Panc1 (cell line): ENCODE results near the gene TMC3. TPM values are rescaled to one million over a fixed set of nuclear protein-coding genes. Genes with fewer than 3 reads are reported as not detected.

Source experiments
- ATAC-seq: fragments of 200-7000 bp; cut with Tn5 transposase; 2 replicates; pipeline ENCODE4 v1.9.1; 2020; ENCODE audit warnings: mild to moderate bottlenecking, moderate library complexity
- BruUV-seq: library from RNA; stranded (reverse); fragments of 400-500 nt; replicated peaks from 2 replicates; lab custom pipeline; 2021; lab: Mats Ljungman, UMichigan
- CTCF ChIA-PET: fragments of 300-600 bp; sonication (Branson Sonifier 250); formaldehyde crosslinking; loops from one replicate; lab custom pipeline; 2022; ENCODE audit warnings: antibody characterized with exemption; lab: Charles Lee
- POLR2A ChIA-PET: fragments of 300-600 bp; sonication (Branson Sonifier 250); formaldehyde crosslinking; loops from one replicate; lab custom pipeline; 2022; ENCODE audit warnings: antibody characterized with exemption; lab: Charles Lee
- DNase-seq: peaks from one replicate; pipeline ENCODE4 v3.0.0-alpha.2; 2010; ENCODE audit warnings: low read depth, low spot score
- H3K27ac ChIP-seq: 2 replicates; pipeline ENCODE4 v1.5.1; 2011; ENCODE audit warnings: mild to moderate bottlenecking, low read length, inconsistent platforms
- H3K27me3 ChIP-seq: fragments of 200-500 bp; sonication (Bioruptor generic); 2 replicates; pipeline ENCODE4 v1.6.0; 2014; ENCODE audit warnings: low read length, inconsistent platforms; ENCODE audit not compliant: control insufficient read depth, insufficient read depth
- H3K36me3 ChIP-seq: fragments of 200-500 bp; sonication (Bioruptor generic); 2 replicates; pipeline ENCODE4 v1.5.1; 2014; ENCODE audit warnings: inconsistent platforms, mild to moderate bottlenecking, low read length, moderate library complexity; ENCODE audit not compliant: control insufficient read depth, insufficient read depth
- H3K4me1 ChIP-seq: 2 replicates; pipeline ENCODE4 v1.5.1; 2011; ENCODE audit warnings: inconsistent platforms, mild to moderate bottlenecking, low read length, moderate library complexity; ENCODE audit not compliant: control insufficient read depth, insufficient read depth
- H3K4me3 ChIP-seq, 2 experiments: 2 replicates each; pipeline ENCODE4 v1.5.1; 2011 to 2012; ENCODE audit warnings: low read depth in 2 of 2, low read length in 2 of 2, mild to moderate bottlenecking in 2 of 2, inconsistent platforms in 1 of 2, moderate library complexity in 1 of 2
- H3K9me3 ChIP-seq: fragments of 200-500 bp; sonication (Bioruptor generic); 2 replicates; pipeline ENCODE4 v1.5.1; 2014; ENCODE audit warnings: low read depth, mild to moderate bottlenecking, inconsistent platforms, low read length, moderate library complexity; ENCODE audit not compliant: control insufficient read depth, insufficient read depth
- CTCF ChIP-seq: fragments of 450-650 bp; IDR thresholded peaks from 2 replicates; pipeline ENCODE4 v1.5.1; 2017; ENCODE audit warnings: mild to moderate bottlenecking
- POLR2AphosphoS5 ChIP-seq: IDR thresholded peaks from 2 replicates; pipeline ENCODE4 v1.6.1; 2012; ENCODE audit warnings: mild to moderate bottlenecking, low read depth, low read length, moderate library complexity
- REST ChIP-seq, 2 experiments: IDR thresholded peaks; 2 replicates each; pipeline ENCODE4 v1.6.1; 2011 to 2012; ENCODE audit warnings: low read depth in 2 of 2, control low read depth in 1 of 2, low read length in 1 of 2, mild to moderate bottlenecking in 1 of 2, moderate library complexity in 1 of 2; ENCODE audit not compliant: insufficient read depth in 1 of 2
- SIN3A ChIP-seq: IDR thresholded peaks from 2 replicates; pipeline ENCODE4 v1.6.1; 2012; ENCODE audit warnings: low read depth, mild to moderate bottlenecking, low read length, moderate library complexity, borderline replicate concordance; ENCODE audit not compliant: insufficient read depth
- TCF7L2 ChIP-seq: IDR thresholded peaks from 2 replicates; pipeline ENCODE4 v1.6.1; 2011; ENCODE audit warnings: mild to moderate bottlenecking, low read depth, low read length, inconsistent platforms
- in situ Hi-C: cut with HindIII; loops from 2 replicates; pipeline ENCODE4 v1.10.0; 2016; ENCODE audit warnings: low sequenced_read_pairs, low pct_unique_long_range_greater_than_20kb
- intact Hi-C: fragments of 100-400 bp; cut with micrococcal nuclease; formaldehyde crosslinking; loops from one replicate; pipeline ENCODE4 v1.10.0; 2022; ENCODE audit not compliant: unreplicated experiment
- total RNA-seq: library from RNA; stranded (reverse); gene quantifications from one replicate; pipeline ENCODE4 v1.2.1, GENCODE V29; 2021; ENCODE audit not compliant: unreplicated experiment

TMC3 gene
- total RNA-seq, 1 experiment from 2014 or later: not detected

- peaks cover 14% of the 10 kb centered on the region for H3K27me3 ChIP-seq
- H3K9me3 ChIP-seq: no peaks in the 10 kb centered on the region
- TF ChIP-seq CTCF (no peak), REST (IDR thresholded peaks at IDR 0.05; ENCODE audit: insufficient read depth in 1 of 2, low read depth in 2 of 2, low read length in 1 of 2) (no peak), POLR2AphosphoS5 (no peak), SIN3A (no peak)
- ChIA-PET POLR2A (no interaction called here), CTCF (no interaction called here)
- H3K27ac ChIP-seq: no peak overlapping the region
- no peaks in the 10 kb centered on the region for H3K36me3 ChIP-seq
- intact Hi-C loops (no loop called here), in situ Hi-C loops (no loop called here)
- ATAC-seq: no peak
- DNase-seq: no peak
- no TSS peak for BruUV-seq
- peaks cover 5% of the 10 kb centered on the region; the same call in 1 of the 2 replicates for H3K4me1 ChIP-seq
- no peak overlapping the region for H3K4me3 ChIP-seq
Measured at GRCh38 chr15:81339851-81340250, 34.2 kb downstream of the TMC3 start.

GRCh38 chr15:81339321-81339720, 34.7 kb downstream of the TMC3 start:
- ChIA-PET POLR2A (no interaction called here), CTCF (interaction anchor here (0.5 kb wide), 1 partner anchor 49 kb away, joined by 3 read pairs; no protein-coding TSS in a partner anchor)
- intact Hi-C loops (no loop called here), in situ Hi-C loops (no loop called here)
- peaks cover 14% of the 10 kb centered on the region for H3K27me3 ChIP-seq
- BruUV-seq: no TSS peak
- no peak for TF ChIP-seq TCF7L2
- no peak for TF ChIP-seq CTCF
- no peak for TF ChIP-seq SIN3A
- TF ChIP-seq POLR2AphosphoS5: no peak
- TF ChIP-seq REST (IDR thresholded peaks at IDR 0.05; ENCODE audit: insufficient read depth in 1 of 2, low read depth in 2 of 2, low read length in 1 of 2): no peak
- no peak overlapping the region for H3K27ac ChIP-seq
- no peak for ATAC-seq
- H3K36me3 ChIP-seq: no peaks in the 10 kb centered on the region
- H3K4me3 ChIP-seq: no peak overlapping the region
- H3K9me3 ChIP-seq: no peaks in the 10 kb centered on the region
- DNase-seq: no peak
- H3K4me1 ChIP-seq: peaks cover 5% of the 10 kb centered on the region; the same call in 1 of the 2 replicates
